ENCODE measurements around the gene EVI5L. TPM values are rescaled to one million over a fixed set of nuclear protein-coding genes. Genes with fewer than 3 reads are reported as not detected.

Gene EVI5L
- total and polyA plus RNA-seq, 5 donors from 2014 or later, result 1.9 to 10.2 (median 2.2) TPM

DNA sequence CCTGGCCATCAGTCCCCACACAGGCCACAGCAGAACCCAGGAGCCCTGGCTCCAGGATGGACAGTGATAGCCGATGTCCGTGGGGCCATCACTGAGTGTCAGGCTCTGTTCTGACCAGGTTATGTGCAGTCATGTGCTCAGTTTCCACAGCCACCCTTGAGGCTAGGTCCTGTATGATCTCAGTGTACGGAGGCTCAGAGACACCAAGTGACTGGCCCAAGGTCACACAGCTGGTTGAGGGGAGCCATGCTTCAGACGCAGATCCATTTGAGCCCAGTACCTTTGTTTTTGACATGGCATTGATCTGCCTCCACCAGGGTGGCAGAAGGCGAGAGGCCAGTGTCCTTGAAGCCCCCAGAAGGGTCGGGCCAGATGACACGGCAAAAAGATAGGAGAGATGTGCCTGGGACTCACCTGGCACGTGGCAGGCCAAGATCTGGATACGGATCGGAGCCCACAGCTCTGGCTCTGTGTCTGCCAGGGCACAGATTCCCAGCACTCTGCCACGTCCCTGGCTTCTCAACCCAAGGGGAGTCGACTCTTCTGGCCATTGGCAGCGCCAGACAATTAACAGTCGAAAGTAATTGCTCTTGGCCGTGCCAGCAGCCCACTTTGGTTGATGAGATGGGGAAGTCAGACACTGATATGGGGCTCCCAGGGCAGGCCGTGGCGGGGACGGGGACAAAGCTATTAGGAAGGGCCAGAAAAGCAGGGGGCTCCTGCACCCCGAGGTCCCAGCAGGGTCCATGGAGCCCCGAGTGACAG is 15.6 kb downstream of the EVI5L start:
- no peaks in the 10 kb centered on the region for H3K27me3 ChIP-seq (ENCODE audit: control insufficient read depth, insufficient read depth, low read length)
- H3K36me3 Mint-ChIP-seq, result no peaks in the 10 kb centered on the region
- no peaks in the 10 kb centered on the region for H3K4me1 Mint-ChIP-seq
- ATAC-seq (ENCODE audit: low read depth in 2 of 2) (no peak), DNase-seq (no peak)
- H3K27me3 Mint-ChIP-seq, result no peaks in the 10 kb centered on the region
- H3K9me3 Mint-ChIP-seq, result peaks cover 0 to 2% (median 0%) of the 10 kb centered on the region in 7 donors
- no peaks in the 10 kb centered on the region for H3K4me1 ChIP-seq (ENCODE audit: control insufficient read depth, insufficient read depth, low read length, poor library complexity, severe bottlenecking)
- H3K36me3 ChIP-seq (ENCODE audit: control insufficient read depth, insufficient read depth, low read length), result no peaks in the 10 kb centered on the region
- no peak overlapping the region for H3K4me3 ChIP-seq (ENCODE audit: low read depth, low read length)
- no peak overlapping the region for H3K27ac ChIP-seq (ENCODE audit: insufficient read depth, low read length, poor library complexity, severe bottlenecking)
- H3K4me3 Mint-ChIP-seq, result no peak overlapping the region
- no peaks in the 10 kb centered on the region for H3K9me3 ChIP-seq (ENCODE audit: control insufficient read depth in 2 of 2, low read length in 2 of 2)
- H3K27ac Mint-ChIP-seq, result no peak overlapping the region

DNA sequence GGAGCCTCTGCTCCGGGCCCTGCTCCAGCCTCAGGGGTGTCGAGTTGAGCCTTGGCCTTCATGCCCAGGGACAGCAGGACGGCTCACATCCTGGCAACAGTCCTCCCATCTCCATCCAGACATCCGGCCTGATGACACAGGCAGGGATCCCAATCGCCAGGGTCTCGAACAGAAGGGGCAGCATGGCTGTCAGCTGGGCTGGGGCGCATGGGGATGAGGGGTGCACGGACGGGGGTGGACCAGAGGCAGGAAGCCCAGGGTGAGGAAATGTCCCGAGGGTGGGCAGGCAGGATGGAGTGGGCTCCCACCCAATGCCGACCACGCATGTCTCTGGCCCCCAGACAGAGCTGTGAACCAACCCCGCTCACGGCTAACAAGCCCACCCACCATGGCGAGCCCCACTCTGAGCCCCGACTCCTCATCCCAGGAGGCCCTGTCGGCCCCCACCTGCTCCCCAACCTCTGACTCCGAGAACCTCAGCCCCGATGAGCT is 16.2 kb downstream of the EVI5L start:
- no peaks in the 10 kb centered on the region for H3K27me3 Mint-ChIP-seq

DNA sequence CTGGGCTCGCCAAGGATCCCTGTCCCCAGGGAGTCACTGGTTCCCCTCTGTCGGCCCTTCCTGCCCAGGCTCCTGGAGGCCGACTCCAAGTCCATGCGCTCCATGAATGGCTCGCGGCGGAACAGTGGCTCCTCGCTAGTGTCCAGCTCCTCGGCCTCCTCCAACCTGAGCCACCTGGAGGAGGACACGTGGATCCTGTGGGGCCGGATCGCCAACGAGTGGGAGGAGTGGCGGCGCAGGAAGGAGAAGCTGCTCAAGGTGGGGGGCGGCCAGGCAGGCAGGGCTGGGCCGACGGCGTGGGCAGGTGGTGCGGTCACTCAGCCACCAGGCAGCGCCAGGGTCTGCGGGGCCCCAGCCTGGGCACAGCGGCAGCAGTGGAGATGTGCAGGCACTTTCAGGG is 17.6 kb downstream of the EVI5L start:
- no peaks in the 10 kb centered on the region for H3K36me3 ChIP-seq (ENCODE audit: control insufficient read depth, insufficient read depth, low read length)
- no peaks in the 10 kb centered on the region for H3K9me3 ChIP-seq (ENCODE audit: control insufficient read depth in 2 of 2, low read length in 2 of 2)
- DNase-seq, result no peak
- no peaks in the 10 kb centered on the region for H3K27me3 Mint-ChIP-seq
- no peak overlapping the region for H3K4me3 ChIP-seq (ENCODE audit: low read depth, low read length)
- no peaks in the 10 kb centered on the region for H3K36me3 Mint-ChIP-seq
- no peak overlapping the region for H3K4me3 Mint-ChIP-seq
- H3K27ac ChIP-seq (ENCODE audit: insufficient read depth, low read length, poor library complexity, severe bottlenecking), result no peak overlapping the region
- no peak overlapping the region for H3K27ac Mint-ChIP-seq
- no peaks in the 10 kb centered on the region for H3K4me1 ChIP-seq (ENCODE audit: control insufficient read depth, insufficient read depth, low read length, poor library complexity, severe bottlenecking)
- H3K9me3 Mint-ChIP-seq, result no peaks in the 10 kb centered on the region
- no peaks in the 10 kb centered on the region for H3K27me3 ChIP-seq (ENCODE audit: control insufficient read depth, insufficient read depth, low read length)
- no peak for ATAC-seq (ENCODE audit: low read depth in 2 of 2)
- peaks cover 0 to 1% (median 0%) of the 10 kb centered on the region in 4 donors for H3K4me1 Mint-ChIP-seq

More for the DNA sequence above, 16.2 kb downstream of the EVI5L start:
- Mint-ChIP-seq H3K36me3 (no peaks in the 10 kb centered on the region), H3K4me1 (no peaks in the 10 kb centered on the region), H3K27ac (no peak overlapping the region), H3K4me3 (no peak overlapping the region), H3K9me3 (no peaks in the 10 kb centered on the region)
- Histone ChIP-seq H3K27ac (ENCODE audit: insufficient read depth, low read length, poor library complexity, severe bottlenecking) (no peak overlapping the region), H3K4me1 (ENCODE audit: control insufficient read depth, insufficient read depth, low read length, poor library complexity, severe bottlenecking) (no peaks in the 10 kb centered on the region), H3K9me3 (ENCODE audit: control insufficient read depth in 2 of 2, low read length in 2 of 2) (no peaks in the 10 kb centered on the region), H3K36me3 (ENCODE audit: control insufficient read depth, insufficient read depth, low read length) (no peaks in the 10 kb centered on the region), H3K4me3 (ENCODE audit: low read depth, low read length) (no peak overlapping the region), H3K27me3 (ENCODE audit: control insufficient read depth, insufficient read depth, low read length) (no peaks in the 10 kb centered on the region)
- DNase-seq (no peak), ATAC-seq (ENCODE audit: low read depth in 2 of 2) (no peak)

DNA sequence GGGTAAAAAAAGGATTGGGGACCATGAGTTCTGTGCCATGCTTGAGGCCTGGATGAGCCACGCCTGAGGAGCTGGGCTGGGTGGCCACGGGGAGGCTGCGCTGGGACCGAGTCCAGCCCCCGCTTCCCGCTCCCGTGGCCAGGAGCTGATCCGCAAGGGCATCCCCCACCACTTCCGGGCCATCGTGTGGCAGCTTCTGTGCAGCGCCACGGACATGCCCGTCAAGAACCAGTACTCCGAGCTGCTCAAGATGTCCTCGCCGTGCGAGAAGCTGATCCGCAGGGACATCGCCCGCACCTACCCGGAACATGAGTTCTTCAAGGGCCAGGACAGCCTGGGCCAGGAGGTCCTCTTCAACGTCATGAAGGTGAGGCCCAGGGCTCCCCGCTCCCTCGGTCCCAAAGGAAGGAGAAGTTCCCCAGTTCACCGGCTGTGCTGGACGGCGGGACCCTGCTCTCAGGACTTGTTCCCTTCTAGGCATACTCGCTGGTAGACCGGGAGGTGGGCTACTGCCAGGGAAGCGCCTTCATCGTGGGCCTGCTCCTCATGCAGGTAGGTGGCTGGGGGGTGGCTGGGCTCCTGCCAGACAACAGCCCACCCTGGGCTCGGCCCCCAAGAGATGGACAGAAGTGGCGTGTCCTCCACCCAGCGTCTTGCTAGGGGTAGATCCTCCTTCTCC is 18.9 kb downstream of the EVI5L start:
- Mint-ChIP-seq H3K27ac (no peak overlapping the region), H3K9me3 (peaks cover 0 to 3% (median 0%) of the 10 kb centered on the region in 7 donors), H3K4me3 (no peak overlapping the region), H3K27me3 (no peaks in the 10 kb centered on the region), H3K4me1 (peaks cover 0 to 8% (median 1%) of the 10 kb centered on the region in 4 donors), H3K36me3 (no peaks in the 10 kb centered on the region)
- ATAC-seq (ENCODE audit: low read depth in 2 of 2) (no peak), DNase-seq (no peak)
- Histone ChIP-seq H3K27me3 (ENCODE audit: control insufficient read depth, insufficient read depth, low read length) (no peaks in the 10 kb centered on the region), H3K9me3 (ENCODE audit: control insufficient read depth in 2 of 2, low read length in 2 of 2) (no peaks in the 10 kb centered on the region), H3K36me3 (ENCODE audit: control insufficient read depth, insufficient read depth, low read length) (no peaks in the 10 kb centered on the region), H3K4me1 (ENCODE audit: control insufficient read depth, insufficient read depth, low read length, poor library complexity, severe bottlenecking) (peaks cover 7% of the 10 kb centered on the region), H3K4me3 (ENCODE audit: low read depth, low read length) (no peak overlapping the region), H3K27ac (ENCODE audit: insufficient read depth, low read length, poor library complexity, severe bottlenecking) (no peak overlapping the region)

DNA sequence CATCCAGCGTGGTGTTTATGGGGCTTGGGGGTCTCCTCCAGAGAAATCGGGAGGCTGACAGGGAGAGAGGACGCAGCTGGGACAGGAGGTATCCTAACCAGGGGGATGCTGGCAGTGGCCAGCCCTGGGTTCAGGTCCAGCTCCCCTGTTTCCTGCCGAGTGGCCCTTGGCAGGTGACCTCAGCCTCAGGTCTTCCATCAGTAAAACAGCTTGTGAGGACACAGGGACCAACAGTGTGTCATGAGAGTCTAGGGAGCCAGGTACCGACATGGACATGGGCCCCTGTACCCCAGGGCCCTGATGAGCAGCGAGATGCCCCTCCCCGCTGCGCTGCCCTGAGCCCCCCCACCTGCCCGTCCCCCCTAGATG is 19.6 kb downstream of the EVI5L start:
- Histone ChIP-seq H3K9me3 (ENCODE audit: control insufficient read depth in 2 of 2, low read length in 2 of 2) (no peaks in the 10 kb centered on the region), H3K27me3 (ENCODE audit: control insufficient read depth, insufficient read depth, low read length) (no peaks in the 10 kb centered on the region), H3K4me1 (ENCODE audit: control insufficient read depth, insufficient read depth, low read length, poor library complexity, severe bottlenecking) (peaks cover 7% of the 10 kb centered on the region), H3K36me3 (ENCODE audit: control insufficient read depth, insufficient read depth, low read length) (no peaks in the 10 kb centered on the region), H3K27ac (ENCODE audit: insufficient read depth, low read length, poor library complexity, severe bottlenecking) (no peak overlapping the region), H3K4me3 (ENCODE audit: low read depth, low read length) (no peak overlapping the region)
- Mint-ChIP-seq H3K27me3 (no peaks in the 10 kb centered on the region), H3K4me3 (no peak overlapping the region), H3K36me3 (no peaks in the 10 kb centered on the region), H3K4me1 (peaks cover 0 to 8% (median 1%) of the 10 kb centered on the region in 4 donors), H3K9me3 (peaks cover 0 to 3% (median 0%) of the 10 kb centered on the region in 7 donors), H3K27ac (no peak overlapping the region)
- no peak for ATAC-seq (ENCODE audit: low read depth in 2 of 2)
- DNase-seq, result no peak

DNA sequence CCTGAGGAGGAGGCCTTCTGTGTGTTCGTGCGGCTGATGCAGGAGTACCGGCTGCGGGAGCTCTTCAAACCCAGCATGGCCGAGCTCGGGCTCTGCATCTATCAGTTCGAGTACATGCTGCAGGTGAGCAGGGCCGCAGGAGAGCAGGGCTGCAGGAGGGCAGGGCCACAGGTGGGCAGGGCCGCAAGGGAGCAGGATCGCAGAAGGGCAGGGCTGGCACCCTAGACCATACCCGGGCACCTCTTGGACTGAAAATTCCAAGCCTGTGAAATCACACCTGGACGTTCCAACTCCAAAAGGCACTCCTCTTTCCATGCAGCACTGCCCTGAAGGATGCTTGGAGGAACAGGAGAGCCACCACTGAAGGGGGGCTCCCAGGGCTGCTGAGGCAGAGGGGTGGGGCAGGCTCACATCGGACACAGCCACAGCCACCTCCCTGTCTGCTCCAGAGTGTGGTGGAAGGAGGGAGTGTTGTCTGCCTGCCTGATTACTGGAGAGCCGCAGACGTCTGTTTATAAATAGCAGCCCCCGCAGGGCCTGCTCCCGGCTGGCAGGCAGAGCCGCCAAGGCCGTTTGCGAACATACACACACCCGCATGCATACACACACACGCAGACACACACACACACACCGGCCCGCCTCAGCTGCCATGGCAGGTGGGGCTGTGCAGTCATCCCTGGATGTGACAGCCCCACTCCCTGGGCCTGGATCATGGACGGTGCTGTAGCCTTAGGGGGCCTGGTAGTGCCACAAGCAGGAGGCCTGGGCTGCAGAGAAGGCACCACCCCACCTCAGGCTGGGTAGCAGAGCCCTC is 20.2 kb downstream of the EVI5L start:
- no peaks in the 10 kb centered on the region for H3K9me3 ChIP-seq (ENCODE audit: control insufficient read depth in 2 of 2, low read length in 2 of 2)
- ATAC-seq (ENCODE audit: low read depth in 2 of 2), result no peak
- H3K4me3 Mint-ChIP-seq, result no peak overlapping the region
- peaks cover 7% of the 10 kb centered on the region for H3K4me1 ChIP-seq (ENCODE audit: control insufficient read depth, insufficient read depth, low read length, poor library complexity, severe bottlenecking)
- no peaks in the 10 kb centered on the region for H3K36me3 Mint-ChIP-seq
- no peak overlapping the region for H3K27ac Mint-ChIP-seq
- no peaks in the 10 kb centered on the region for H3K27me3 Mint-ChIP-seq
- no peak overlapping the region for H3K27ac ChIP-seq (ENCODE audit: insufficient read depth, low read length, poor library complexity, severe bottlenecking)
- no peak for DNase-seq
- H3K36me3 ChIP-seq (ENCODE audit: control insufficient read depth, insufficient read depth, low read length), result no peaks in the 10 kb centered on the region
- H3K9me3 Mint-ChIP-seq, result peaks cover 0 to 3% (median 0%) of the 10 kb centered on the region in 7 donors
- H3K4me1 Mint-ChIP-seq, result peaks cover 0 to 8% (median 1%) of the 10 kb centered on the region in 4 donors
- no peaks in the 10 kb centered on the region for H3K27me3 ChIP-seq (ENCODE audit: control insufficient read depth, insufficient read depth, low read length)
- no peak overlapping the region for H3K4me3 ChIP-seq (ENCODE audit: low read depth, low read length)

DNA sequence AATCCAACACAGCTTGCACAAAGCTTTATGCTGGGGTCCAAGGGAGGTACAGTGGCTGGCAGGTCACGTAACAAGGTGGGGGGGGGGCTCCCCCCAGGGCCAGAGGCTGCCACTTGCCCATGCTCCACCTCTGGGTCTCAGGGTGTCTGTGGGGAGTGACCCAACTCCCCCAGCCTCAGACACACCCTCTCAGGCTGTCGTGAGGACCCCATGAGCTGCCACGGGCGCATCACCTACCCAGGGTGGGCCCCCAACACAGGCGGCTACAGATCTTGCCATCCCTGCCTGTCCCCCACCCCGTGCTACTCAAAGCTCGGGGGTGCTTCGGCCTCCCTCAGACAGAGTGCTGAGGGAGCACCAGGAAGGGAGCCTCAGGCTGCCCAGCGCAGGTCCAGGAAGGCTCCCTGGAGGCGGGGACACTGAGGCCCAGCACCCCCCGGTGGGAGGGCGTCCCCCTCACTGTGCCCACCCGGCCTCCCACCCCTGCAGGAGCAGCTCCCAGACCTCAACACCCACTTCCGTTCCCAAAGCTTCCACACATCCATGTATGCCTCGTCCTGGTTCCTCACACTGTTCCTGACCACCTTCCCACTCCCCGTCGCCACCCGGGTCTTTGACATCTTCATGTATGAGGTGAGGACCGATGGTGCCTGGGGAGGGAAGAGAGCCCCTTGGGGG is 21.1 kb downstream of the EVI5L start:
- Mint-ChIP-seq H3K36me3 (no peaks in the 10 kb centered on the region), H3K27me3 (no peaks in the 10 kb centered on the region), H3K9me3 (peaks cover 0 to 3% (median 0%) of the 10 kb centered on the region in 7 donors), H3K27ac (no peak overlapping the region), H3K4me3 (no peak overlapping the region), H3K4me1 (peaks cover 0 to 8% (median 1%) of the 10 kb centered on the region in 4 donors)
- Histone ChIP-seq H3K9me3 (ENCODE audit: control insufficient read depth in 2 of 2, low read length in 2 of 2) (no peaks in the 10 kb centered on the region), H3K4me3 (ENCODE audit: low read depth, low read length) (no peak overlapping the region), H3K36me3 (ENCODE audit: control insufficient read depth, insufficient read depth, low read length) (no peaks in the 10 kb centered on the region), H3K4me1 (ENCODE audit: control insufficient read depth, insufficient read depth, low read length, poor library complexity, severe bottlenecking) (peaks cover 7% of the 10 kb centered on the region), H3K27me3 (ENCODE audit: control insufficient read depth, insufficient read depth, low read length) (no peaks in the 10 kb centered on the region), H3K27ac (ENCODE audit: insufficient read depth, low read length, poor library complexity, severe bottlenecking) (no peak overlapping the region)
- no peak for ATAC-seq (ENCODE audit: low read depth in 2 of 2)
- no peak for DNase-seq
